ENCODE results near the gene CLIC6. TPM values are rescaled to one million over a fixed set of nuclear protein-coding genes. Genes with fewer than 3 reads are reported as not detected.

CLIC6 gene
- total RNA-seq, 4 donors from 2014 or later, result 0.66 to 3.5 (median 2.0) TPM

- H3K9me3 ChIP-seq, result no peaks in the 10 kb centered on the region
- H3K36me3 ChIP-seq, result no peaks in the 10 kb centered on the region
- H3K27ac ChIP-seq, result no peak overlapping the region
- no peak for DNase-seq
- H3K27me3 ChIP-seq, result no peaks in the 10 kb centered on the region
- H3K4me3 ChIP-seq, result no peak overlapping the region
- TF ChIP-seq POLR2A (IDR thresholded peaks at IDR 0.05) (no peak), CTCF (IDR thresholded peaks at IDR 0.05) (no peak)
- H3K4me1 ChIP-seq, result no peaks in the 10 kb centered on the region
Observed at GRCh38 chr21:34701726-34702125, 32.9 kb downstream of the CLIC6 start.

- DNase-seq, result no peak
- Histone ChIP-seq H3K27ac (no peak overlapping the region), H3K4me3 (no peak overlapping the region)
Observed at GRCh38 chr21:34702341-34703170, 33.8 kb downstream of the CLIC6 start.

GRCh38 chr21:34703571-34703970, 34.8 kb downstream of the CLIC6 start:
- Histone ChIP-seq H3K9me3 (no peaks in the 10 kb centered on the region), H3K27ac (no peak overlapping the region), H3K36me3 (no peaks in the 10 kb centered on the region), H3K27me3 (no peaks in the 10 kb centered on the region), H3K4me1 (no peaks in the 10 kb centered on the region), H3K4me3 (no peak overlapping the region)
- TF ChIP-seq CTCF (IDR thresholded peaks at IDR 0.05) (no peak), POLR2A (IDR thresholded peaks at IDR 0.05) (no peak)
- no peak for DNase-seq

More at GRCh38 chr21:34702341-34703170, 33.8 kb downstream of the CLIC6 start:
- H3K36me3 ChIP-seq, result no peaks in the 10 kb centered on the region
- H3K27me3 ChIP-seq, result no peaks in the 10 kb centered on the region
- TF ChIP-seq CTCF (IDR thresholded peaks at IDR 0.05) (no peak), POLR2A (IDR thresholded peaks at IDR 0.05) (no peak)
- no peaks in the 10 kb centered on the region for H3K9me3 ChIP-seq
- no peaks in the 10 kb centered on the region for H3K4me1 ChIP-seq

GRCh38 chr21:34704119-34704518, 35.3 kb downstream of the CLIC6 start:
- no peak for DNase-seq

GRCh38 chr21:34705011-34705410, 36.2 kb downstream of the CLIC6 start:
- no peaks in the 10 kb centered on the region for H3K27me3 ChIP-seq
- no peak overlapping the region for H3K27ac ChIP-seq
- H3K4me3 ChIP-seq, result no peak overlapping the region
- H3K4me1 ChIP-seq, result no peaks in the 10 kb centered on the region
- no peaks in the 10 kb centered on the region for H3K9me3 ChIP-seq
- no peak for DNase-seq
- H3K36me3 ChIP-seq, result no peaks in the 10 kb centered on the region
- no peak for TF ChIP-seq POLR2A (IDR thresholded peaks at IDR 0.05)
- TF ChIP-seq CTCF (IDR thresholded peaks at IDR 0.05), result no peak

More at GRCh38 chr21:34704119-34704518, 35.3 kb downstream of the CLIC6 start:
- H3K27ac ChIP-seq, result no peak overlapping the region
- H3K4me1 ChIP-seq, result no peaks in the 10 kb centered on the region
- no peaks in the 10 kb centered on the region for H3K9me3 ChIP-seq
- no peaks in the 10 kb centered on the region for H3K36me3 ChIP-seq
- H3K4me3 ChIP-seq, result no peak overlapping the region
- TF ChIP-seq POLR2A (IDR thresholded peaks at IDR 0.05) (no peak), CTCF (IDR thresholded peaks at IDR 0.05) (no peak)
- H3K27me3 ChIP-seq, result no peaks in the 10 kb centered on the region
